Upper lobe of right lung (tissue), 1 donor: Measurements from ENCODE around the gene CCNF. TPM values are rescaled to one million over a fixed set of nuclear protein-coding genes. Genes with fewer than 3 reads are reported as not detected.
A peak's percentile ranks its signal among the peaks of the same experiment; 100 is the strongest.

Experiments used
- ATAC-seq: fragments of 200-7000 bp; cut with Tn5 transposase; one replicate; pipeline ENCODE4 v1.9.1; 2020; ENCODE audit warnings: mild to moderate bottlenecking, moderate library complexity
- DNase-seq: peaks from one replicate; pipeline ENCODE4 v3.0.0-alpha.2; 2020
- H3K27ac ChIP-seq: fragments of 200-600 bp; one replicate; pipeline ENCODE4 v1.8.0; 2022
- H3K27me3 ChIP-seq: fragments of 200-600 bp; one replicate; pipeline ENCODE4 v1.8.0; 2022; ENCODE audit warnings: mild to moderate bottlenecking
- H3K36me3 ChIP-seq: fragments of 200-600 bp; one replicate; pipeline ENCODE4 v1.8.0; 2022
- H3K4me1 ChIP-seq: fragments of 200-600 bp; one replicate; pipeline ENCODE4 v1.8.0; 2022
- H3K4me3 ChIP-seq: fragments of 200-600 bp; one replicate; pipeline ENCODE4 v1.8.0; 2022; ENCODE audit warnings: mild to moderate bottlenecking
- H3K9me3 ChIP-seq: fragments of 200-600 bp; one replicate; pipeline ENCODE4 v1.8.0; 2022
- CTCF ChIP-seq: fragments of 200-600 bp; IDR thresholded peaks from one replicate; pipeline ENCODE4 v1.8.0; 2022; ENCODE audit warnings: antibody characterized with exemption
- intact Hi-C: fragments of 100-400 bp; cut with DNase I; formaldehyde crosslinking; loops from one replicate; pipeline ENCODE4 v1.11.0; 2022
- total RNA-seq: library from RNA; stranded (reverse); fragmentation: NEBNext Ultra II Directional; extraction: Animal tissue kit (Norgen Biotek cat#: 25700); gene quantifications from one replicate; pipeline ENCODE4 v1.2.1, GENCODE V29; 2021
- donor health status: DM: no; HTN: yes; CAD: no; lungs with severe emphysema.

CCNF gene
- total RNA-seq, 1 donor from 2014 or later = 3.6 TPM

GRCh38 chr16:2495041-2495440 lies 65.8 kb downstream of the CCNF start:
- DNase-seq (no peak), ATAC-seq (no peak)
- Histone ChIP-seq H3K9me3 (no peaks in the 10 kb centered on the region), H3K4me3 (no peak overlapping the region), H3K27me3 (no peaks in the 10 kb centered on the region), H3K4me1 (peaks cover 27% of the 10 kb centered on the region), H3K36me3 (peaks cover 15% of the 10 kb centered on the region), H3K27ac (no peak overlapping the region)
- intact Hi-C loops = loop anchor here (10.0 kb wide), 1 partner anchor 160 kb away; no protein-coding TSS in a partner anchor
- no peak for TF ChIP-seq CTCF

GRCh38 chr16:2496223-2497115 lies 67.2 kb downstream of the CCNF start:
- TF ChIP-seq CTCF = no peak
- H3K9me3 ChIP-seq = no peaks in the 10 kb centered on the region
- DNase-seq (peak; percentile 69), ATAC-seq (no peak)
- intact Hi-C loops = loop anchor here (10.0 kb wide), 1 partner anchor 162 kb away; no protein-coding TSS in a partner anchor
- H3K27ac ChIP-seq = no peak overlapping the region
- no peaks in the 10 kb centered on the region for H3K27me3 ChIP-seq
- H3K4me1 ChIP-seq = peaks cover 34% of the 10 kb centered on the region
- peaks cover 12% of the 10 kb centered on the region for H3K36me3 ChIP-seq
- H3K4me3 ChIP-seq = no peak overlapping the region

GRCh38 chr16:2497116-2497630 lies 67.9 kb downstream of the CCNF start:
- Histone ChIP-seq H3K36me3 (peaks cover 12% of the 10 kb centered on the region), H3K9me3 (no peaks in the 10 kb centered on the region), H3K27ac (peak overlapping the region; percentile 32), H3K27me3 (no peaks in the 10 kb centered on the region), H3K4me3 (no peak overlapping the region), H3K4me1 (peaks cover 37% of the 10 kb centered on the region)
- intact Hi-C loops = loop anchor here (10.0 kb wide), 1 partner anchor 162 kb away; no protein-coding TSS in a partner anchor
- ATAC-seq (peak; percentile 23), DNase-seq (peak; percentile 83)
- no peak for TF ChIP-seq CTCF

- ATAC-seq (no peak), DNase-seq (no peak)
- no peak for TF ChIP-seq CTCF
- Histone ChIP-seq H3K27me3 (no peaks in the 10 kb centered on the region), H3K9me3 (no peaks in the 10 kb centered on the region), H3K27ac (peak overlapping the region; percentile 32), H3K4me1 (peaks cover 37% of the 10 kb centered on the region), H3K4me3 (no peak overlapping the region), H3K36me3 (peaks cover 12% of the 10 kb centered on the region)
- intact Hi-C loops = loop anchor here (10.0 kb wide), 1 partner anchor 163 kb away; no protein-coding TSS in a partner anchor
Observed at GRCh38 chr16:2497695-2498484, 68.6 kb downstream of the CCNF start.

- no peak for TF ChIP-seq CTCF
- H3K27ac ChIP-seq = no peak overlapping the region
- peaks cover 12% of the 10 kb centered on the region for H3K36me3 ChIP-seq
- DNase-seq = peak; percentile 90
- no peak overlapping the region for H3K4me3 ChIP-seq
- no peaks in the 10 kb centered on the region for H3K27me3 ChIP-seq
- no peaks in the 10 kb centered on the region for H3K9me3 ChIP-seq
- H3K4me1 ChIP-seq = peaks cover 38% of the 10 kb centered on the region
- ATAC-seq = peak; percentile 62
- intact Hi-C loops = loop anchor here (10.0 kb wide), 1 partner anchor 164 kb away; no protein-coding TSS in a partner anchor
Observed at GRCh38 chr16:2498531-2499253, 69.4 kb downstream of the CCNF start.
